HG03558 (cell line): ENCODE results near the gene SLC8A3.

Experiments used
- ATAC-seq: cut with Tn5 transposase; IDR thresholded peaks from one replicate; pipeline ENCODE4 v1.9.1; 2021; ENCODE audit warnings: moderate number of reproducible peaks; ENCODE audit not compliant: unreplicated experiment; ENCODE audit errors: extremely low read depth

SLC8A3 gene

DNA sequence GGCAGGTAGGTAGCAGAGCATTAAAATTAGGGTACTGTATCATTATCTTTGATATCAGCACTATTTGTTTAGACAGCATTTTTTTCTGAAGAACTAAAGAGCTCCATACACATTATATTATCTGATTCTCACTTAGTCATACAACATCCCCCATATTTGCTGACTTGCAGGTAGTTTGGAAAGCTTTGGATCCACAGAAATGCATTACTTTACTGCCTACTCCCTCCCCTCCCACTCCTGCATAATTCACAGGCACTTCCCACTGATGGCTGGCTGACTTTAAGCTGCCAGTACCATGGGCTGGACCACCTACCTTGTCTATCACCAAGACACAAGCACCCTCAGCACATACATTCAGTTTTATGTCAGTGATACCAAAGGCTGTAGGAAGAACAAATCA is 110.4 kb downstream of the SLC8A3 start:
- ATAC-seq: no peak

DNA sequence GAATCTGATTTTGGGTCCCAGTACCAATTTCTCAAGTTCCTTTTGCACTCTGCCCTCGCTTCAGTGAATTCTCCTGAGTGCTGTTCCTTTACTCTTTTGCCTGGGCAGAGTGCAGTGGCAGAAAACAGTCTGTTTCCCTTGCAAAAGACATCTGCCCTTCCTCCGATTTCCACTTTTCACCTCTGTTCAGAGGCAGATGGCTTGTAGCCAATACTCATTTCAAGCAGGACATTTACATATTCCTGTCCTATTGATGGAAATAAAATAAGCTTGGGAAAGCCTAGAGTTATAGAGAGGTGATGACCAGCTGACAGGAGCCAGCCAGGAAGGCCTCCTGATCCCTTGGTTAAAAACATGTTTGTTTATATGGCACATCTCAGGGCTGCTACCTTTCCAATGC is 111.0 kb downstream of the SLC8A3 start:
- ATAC-seq: no peak

GRCh38 chr14:70077005-70077404 is 111.7 kb downstream of the SLC8A3 start:
- no peak for ATAC-seq

GRCh38 chr14:70073924-70074566 is 114.7 kb downstream of the SLC8A3 start:
- ATAC-seq: no peak

GRCh38 chr14:70069186-70069585 is 119.6 kb downstream of the SLC8A3 start:
- no peak for ATAC-seq

GRCh38 chr14:70067810-70068209 is 120.9 kb downstream of the SLC8A3 start:
- no peak for ATAC-seq

- no peak for ATAC-seq
Measured at GRCh38 chr14:70064136-70064865, 124.5 kb downstream of the SLC8A3 start.

DNA sequence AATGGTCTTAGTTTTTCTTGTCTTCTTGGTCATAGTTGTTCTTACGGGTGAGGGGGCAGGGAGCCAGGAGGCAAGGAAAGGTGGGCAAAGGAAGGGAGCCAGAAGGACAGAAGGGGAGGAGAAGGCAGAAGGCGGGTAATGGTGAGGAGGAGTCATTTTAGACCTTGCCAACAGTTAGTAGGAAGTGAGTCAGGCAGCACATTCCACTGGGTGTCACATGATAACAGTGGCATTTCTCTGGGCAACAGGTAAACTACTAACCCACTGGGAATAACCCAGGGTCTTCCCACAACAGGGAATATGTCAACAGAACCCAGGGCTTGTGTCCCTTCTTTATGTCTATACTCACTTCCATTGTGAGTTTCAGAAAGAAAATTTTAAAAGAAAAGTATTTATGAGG is 127.6 kb downstream of the SLC8A3 start:
- ATAC-seq: no peak

- no peak for ATAC-seq
Measured at GRCh38 chr14:70059545-70059944, 129.2 kb downstream of the SLC8A3 start.

- no peak for ATAC-seq
Measured at GRCh38 chr14:70057519-70058136, 131.1 kb downstream of the SLC8A3 start.

- no peak for ATAC-seq
Measured at GRCh38 chr14:70052990-70053389, 135.8 kb downstream of the SLC8A3 start.

- ATAC-seq: no peak
Measured at GRCh38 chr14:70050136-70050535, 138.6 kb downstream of the SLC8A3 start.

DNA sequence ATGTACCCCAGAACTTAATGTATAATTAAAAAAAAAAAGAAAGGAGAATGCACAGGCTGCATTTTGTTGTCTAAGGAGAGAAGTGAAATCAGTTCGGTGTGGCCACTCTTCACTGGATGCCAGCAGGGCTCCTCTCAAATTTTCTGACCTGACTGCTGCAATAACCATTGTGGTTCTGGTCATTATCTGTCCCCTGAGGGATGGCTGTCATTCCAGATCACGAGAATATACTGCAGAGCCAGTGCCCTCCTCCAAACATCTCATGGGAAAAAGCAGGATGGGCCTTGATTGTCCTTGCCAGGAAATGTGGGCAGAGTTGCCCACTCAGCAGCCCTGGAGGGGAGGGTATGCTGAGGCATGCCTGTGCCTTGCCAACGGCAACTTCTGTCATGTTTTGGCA is 139.1 kb downstream of the SLC8A3 start:
- no peak for ATAC-seq

GRCh38 chr14:70048313-70048654 is 140.5 kb downstream of the SLC8A3 start:
- no peak for ATAC-seq

GRCh38 chr14:70047598-70048312 is 141.0 kb downstream of the SLC8A3 start:
- no peak for ATAC-seq

DNA sequence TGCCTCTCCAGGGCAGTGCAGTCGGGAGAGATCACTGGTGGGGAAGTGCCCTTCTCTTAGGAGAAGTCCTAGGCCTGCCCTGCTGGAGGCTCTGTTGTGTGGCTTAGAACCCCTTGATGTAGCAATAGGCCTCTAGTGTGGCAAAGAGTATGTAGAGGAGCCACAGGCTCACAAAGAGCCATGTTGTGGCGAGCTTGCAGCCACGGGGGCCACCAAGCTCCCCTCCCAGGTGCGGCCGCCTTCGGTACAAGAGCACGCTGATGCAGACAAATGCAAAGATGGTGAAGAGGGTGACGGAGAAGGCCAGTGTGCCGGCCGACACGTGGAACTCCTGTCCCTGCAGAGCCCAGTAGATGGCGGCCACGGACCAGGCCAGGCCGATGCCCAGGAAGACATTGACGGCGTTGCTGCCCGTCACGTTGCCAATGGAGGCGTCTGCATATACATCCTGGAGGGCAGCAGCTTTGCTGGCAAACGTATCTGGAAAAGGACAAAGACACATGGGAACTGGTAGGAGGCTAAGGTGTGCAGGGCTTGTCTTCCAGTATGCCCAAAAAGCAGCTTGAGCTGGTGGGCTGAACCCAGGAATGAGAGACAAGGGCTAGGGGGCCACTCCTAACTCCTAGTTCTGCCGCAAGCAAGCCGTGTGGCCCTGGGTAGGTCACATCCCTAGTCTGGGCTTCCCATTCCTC is 142.8 kb downstream of the SLC8A3 start:
- no peak for ATAC-seq

- no peak for ATAC-seq
Measured at GRCh38 chr14:70045310-70045709, 143.4 kb downstream of the SLC8A3 start.

DNA sequence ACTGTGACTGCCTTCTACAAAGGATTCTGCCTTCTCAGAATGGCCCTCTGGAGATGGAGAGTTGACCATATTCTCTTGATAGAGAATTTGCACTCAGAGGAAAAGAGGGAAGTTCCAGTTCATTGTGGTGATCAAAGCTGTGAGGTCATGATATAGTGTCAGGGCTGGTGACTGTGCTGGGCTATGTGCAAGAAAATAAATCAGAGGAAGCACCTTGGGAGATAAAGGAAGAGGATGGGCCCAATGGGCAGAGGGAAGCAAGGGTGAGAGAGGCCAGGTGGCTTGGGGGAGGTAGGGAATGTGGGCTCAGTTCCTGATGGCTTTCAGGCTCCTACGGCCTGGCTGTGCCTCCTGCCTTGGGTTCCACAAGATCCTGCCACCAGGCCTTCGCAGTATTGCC is 145.8 kb downstream of the SLC8A3 start:
- ATAC-seq: no peak

DNA sequence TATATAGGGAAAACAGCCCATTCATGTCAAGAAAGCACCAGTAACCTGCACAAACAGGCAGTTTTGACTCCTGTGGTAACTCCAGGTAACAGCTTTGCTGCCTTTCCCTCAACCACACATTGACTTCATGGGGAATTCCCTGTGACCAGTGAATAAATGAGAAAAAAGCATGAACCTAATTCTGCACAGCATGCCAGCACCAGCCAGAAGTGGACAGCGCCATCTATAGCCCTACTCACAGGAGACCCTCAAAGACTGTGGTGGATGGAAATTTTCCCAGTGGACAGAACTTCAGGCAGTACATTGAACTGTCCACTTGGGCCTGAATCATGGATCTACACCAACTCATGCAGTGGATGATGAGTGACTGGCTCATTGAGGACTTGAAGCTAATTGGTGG is 152.1 kb downstream of the SLC8A3 start:
- no peak for ATAC-seq

- ATAC-seq: no peak
Measured at GRCh38 chr14:70034257-70034656, 154.5 kb downstream of the SLC8A3 start.

DNA sequence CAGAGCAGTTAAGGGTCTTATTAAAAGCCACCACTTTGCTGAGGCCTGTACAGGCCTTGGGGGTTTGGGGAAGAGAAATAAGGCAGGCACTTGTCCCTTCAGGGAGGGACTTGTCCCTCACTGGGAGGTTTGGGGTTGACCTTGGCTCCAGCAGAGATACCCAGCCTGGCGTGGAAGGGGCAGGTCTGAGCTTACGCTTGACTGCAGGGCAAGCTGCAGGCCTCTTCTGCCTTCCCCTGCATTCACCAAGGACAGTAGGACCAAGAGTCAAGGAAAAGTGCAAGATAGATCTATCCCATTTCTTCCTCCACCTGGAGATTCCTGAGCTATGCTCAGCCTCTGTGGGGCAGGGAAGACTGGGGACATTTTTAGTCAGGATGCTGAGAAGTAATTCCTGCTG is 155.2 kb downstream of the SLC8A3 start:
- ATAC-seq: no peak
